Adipocyte (in vitro differentiated cells): Measurements from ENCODE around the gene UBXN10.

Source experiments
- DNase-seq: peaks from one replicate; pipeline ENCODE4 v3.0.0-alpha.2; 2015; ENCODE audit warnings: low read depth
- H3K27me3 ChIP-seq: replicated peaks from 2 replicates; pipeline ENCODE4 v1.7.0; 2013; ENCODE audit warnings: mild to moderate bottlenecking, low read length, moderate library complexity; ENCODE audit not compliant: control insufficient read depth, insufficient read depth
- H3K36me3 ChIP-seq: 2 replicates; pipeline ENCODE4 v1.7.0; 2013; ENCODE audit warnings: low read length, mild to moderate bottlenecking, moderate library complexity; ENCODE audit not compliant: control insufficient read depth, insufficient read depth, severe bottlenecking
- H3K4me1 ChIP-seq: 2 replicates; pipeline ENCODE4 v1.7.0; 2013; ENCODE audit warnings: mild to moderate bottlenecking, low read length, moderate library complexity; ENCODE audit not compliant: control insufficient read depth, insufficient read depth
- H3K4me3 ChIP-seq: 2 replicates; pipeline ENCODE4 v1.7.0; 2013; ENCODE audit warnings: mild to moderate bottlenecking, low read length, moderate library complexity
- H3K9ac ChIP-seq: 2 replicates; pipeline ENCODE4 v1.7.0; 2013; ENCODE audit warnings: mild to moderate bottlenecking, low read length, moderate library complexity
- H3K9me3 ChIP-seq: 2 replicates; pipeline ENCODE4 v1.7.0; 2013; ENCODE audit warnings: mild to moderate bottlenecking, low read length, moderate library complexity; ENCODE audit not compliant: control insufficient read depth

The UBXN10 gene

DNA sequence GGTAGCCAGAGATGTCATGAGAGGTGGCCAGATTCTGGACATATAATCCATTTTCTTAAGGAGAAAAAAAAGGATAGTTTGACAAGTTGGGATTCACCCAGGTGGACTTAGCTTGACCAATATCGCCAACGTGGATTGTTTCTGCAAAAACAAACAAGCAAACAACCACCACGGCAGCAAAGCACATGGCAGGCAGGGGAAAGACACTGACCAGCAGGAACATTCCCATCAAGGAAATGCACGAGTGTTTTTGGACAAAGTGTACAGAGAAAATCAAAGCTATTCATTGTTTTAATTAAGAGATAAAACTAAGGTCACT lies 9.5 kb downstream of the UBXN10 start:
- no peaks in the 10 kb centered on the region for H3K9me3 ChIP-seq
- peaks cover 19% of the 10 kb centered on the region for H3K4me1 ChIP-seq
- DNase-seq: no peak
- no peak overlapping the region for H3K9ac ChIP-seq
- H3K36me3 ChIP-seq: no peaks in the 10 kb centered on the region
- peaks cover 19% of the 10 kb centered on the region for H3K27me3 ChIP-seq
- H3K4me3 ChIP-seq: no peak overlapping the region

DNA sequence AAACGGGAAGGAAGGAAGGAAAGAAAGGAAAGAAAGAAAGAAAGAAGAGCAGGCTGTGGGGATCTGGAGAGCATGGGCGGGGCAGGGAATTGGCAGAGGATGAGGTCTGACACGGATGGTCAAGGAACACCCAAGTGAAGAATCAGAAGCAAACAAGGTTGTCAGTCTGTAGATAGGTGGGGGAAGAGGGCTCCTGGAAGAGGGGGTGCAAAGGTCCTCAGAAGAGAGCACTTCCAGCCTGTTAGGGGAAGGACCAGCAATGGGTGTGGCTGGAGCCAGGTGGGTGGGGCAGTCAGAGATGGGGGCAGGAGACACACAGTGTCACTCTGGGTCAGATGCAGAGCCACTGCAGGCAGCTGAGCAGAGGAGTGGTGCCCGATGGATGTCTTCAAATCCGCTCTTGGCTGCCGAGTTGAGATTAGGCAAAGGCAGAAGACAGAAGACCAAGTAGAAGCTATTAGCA lies 11.5 kb downstream of the UBXN10 start:
- Histone ChIP-seq H3K4me3 (no peak overlapping the region), H3K9ac (no peak overlapping the region), H3K4me1 (peaks cover 15% of the 10 kb centered on the region), H3K36me3 (no peaks in the 10 kb centered on the region), H3K27me3 (peaks cover 29% of the 10 kb centered on the region), H3K9me3 (no peaks in the 10 kb centered on the region)
- no peak for DNase-seq

DNA sequence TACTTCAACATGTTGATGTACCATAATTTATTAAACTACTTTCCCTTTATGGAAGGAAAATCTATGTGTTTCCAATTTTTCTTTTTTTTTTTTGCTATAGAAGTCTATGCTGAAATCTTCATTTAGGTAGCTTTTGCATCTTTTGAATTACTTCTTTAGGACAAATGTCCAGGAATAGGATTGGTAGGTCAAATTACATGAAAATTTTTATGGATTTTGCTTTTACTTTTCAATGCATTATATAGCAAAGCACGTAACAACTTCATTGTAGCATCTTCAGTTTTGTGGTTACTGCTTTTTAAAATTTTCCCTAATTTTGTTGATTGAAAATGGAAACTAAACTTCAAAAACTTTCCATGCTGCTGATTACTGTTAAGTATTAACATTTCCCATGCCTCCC lies 12.4 kb downstream of the UBXN10 start:
- Histone ChIP-seq H3K27me3 (peaks cover 38% of the 10 kb centered on the region), H3K36me3 (no peaks in the 10 kb centered on the region), H3K4me3 (no peak overlapping the region), H3K9me3 (no peaks in the 10 kb centered on the region), H3K4me1 (peaks cover 8% of the 10 kb centered on the region), H3K9ac (no peak overlapping the region)
- DNase-seq: no peak

DNA sequence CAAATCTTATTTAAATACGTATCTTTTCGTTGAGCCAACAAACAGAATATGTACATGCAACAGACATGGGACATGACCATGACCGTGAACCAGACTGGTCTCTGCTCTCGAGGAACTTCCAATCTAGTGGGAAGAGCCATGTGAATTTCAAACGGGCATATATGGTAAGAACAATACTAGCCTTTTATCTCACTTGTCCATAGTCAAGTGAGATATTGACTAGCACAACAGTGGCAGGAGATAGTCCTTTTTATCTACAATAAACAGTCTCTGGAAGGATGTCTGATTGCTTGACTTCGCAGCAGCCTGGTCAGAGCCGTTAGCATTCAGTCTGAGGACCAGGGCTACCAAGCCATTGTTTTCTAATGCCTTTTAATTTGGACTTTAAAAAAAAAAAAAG lies 13.0 kb downstream of the UBXN10 start:
- Histone ChIP-seq H3K27me3 (peaks cover 44% of the 10 kb centered on the region), H3K4me3 (no peak overlapping the region), H3K4me1 (peaks cover 8% of the 10 kb centered on the region), H3K9ac (no peak overlapping the region), H3K9me3 (no peaks in the 10 kb centered on the region), H3K36me3 (no peaks in the 10 kb centered on the region)
- DNase-seq: no peak

DNA sequence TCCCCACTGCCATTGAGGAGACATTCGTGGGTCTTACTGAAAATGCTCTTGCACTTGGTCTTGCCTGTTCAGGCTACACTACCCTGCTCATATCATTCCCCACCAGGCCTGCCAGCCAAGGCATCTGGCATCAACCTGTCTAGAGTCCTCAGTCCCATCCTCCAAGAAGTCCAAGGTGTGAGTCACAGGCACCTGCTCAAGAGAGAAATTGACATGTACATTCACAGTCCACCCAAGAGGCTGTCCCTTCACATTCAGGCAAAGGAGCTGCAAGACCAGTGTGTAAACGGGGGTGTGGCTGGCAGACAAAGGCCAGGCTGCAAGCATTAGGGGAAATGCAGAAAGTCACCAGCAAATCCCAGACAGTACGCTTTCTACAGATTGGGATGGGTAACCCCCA lies 13.5 kb downstream of the UBXN10 start:
- no peak for DNase-seq
- Histone ChIP-seq H3K36me3 (no peaks in the 10 kb centered on the region), H3K4me1 (peaks cover 8% of the 10 kb centered on the region), H3K27me3 (peaks cover 46% of the 10 kb centered on the region), H3K9me3 (no peaks in the 10 kb centered on the region), H3K9ac (no peak overlapping the region), H3K4me3 (no peak overlapping the region)

DNA sequence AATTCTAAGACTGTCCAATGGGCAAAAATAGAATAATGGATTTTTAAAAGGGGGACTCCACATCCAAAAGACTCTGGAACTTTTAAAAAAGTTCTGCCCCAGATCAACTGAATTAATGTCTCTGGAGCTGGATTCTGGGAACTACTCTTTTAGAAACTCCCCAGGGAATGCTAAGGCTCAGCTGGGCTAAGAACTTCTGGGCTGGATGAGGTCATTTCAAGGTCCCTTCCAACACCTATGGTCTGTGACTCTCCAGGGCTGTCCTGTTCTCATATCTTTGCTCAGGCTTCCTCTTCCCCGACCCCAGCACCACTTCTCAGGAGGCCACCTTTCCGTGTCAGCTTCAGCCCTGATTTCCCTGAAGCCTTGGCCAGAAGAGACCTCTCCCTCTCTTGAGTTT lies 13.9 kb downstream of the UBXN10 start:
- no peaks in the 10 kb centered on the region for H3K9me3 ChIP-seq
- no peak overlapping the region for H3K9ac ChIP-seq
- no peaks in the 10 kb centered on the region for H3K36me3 ChIP-seq
- H3K4me3 ChIP-seq: no peak overlapping the region
- no peak for DNase-seq
- H3K27me3 ChIP-seq: peaks cover 46% of the 10 kb centered on the region
- H3K4me1 ChIP-seq: peaks cover 3% of the 10 kb centered on the region

DNA sequence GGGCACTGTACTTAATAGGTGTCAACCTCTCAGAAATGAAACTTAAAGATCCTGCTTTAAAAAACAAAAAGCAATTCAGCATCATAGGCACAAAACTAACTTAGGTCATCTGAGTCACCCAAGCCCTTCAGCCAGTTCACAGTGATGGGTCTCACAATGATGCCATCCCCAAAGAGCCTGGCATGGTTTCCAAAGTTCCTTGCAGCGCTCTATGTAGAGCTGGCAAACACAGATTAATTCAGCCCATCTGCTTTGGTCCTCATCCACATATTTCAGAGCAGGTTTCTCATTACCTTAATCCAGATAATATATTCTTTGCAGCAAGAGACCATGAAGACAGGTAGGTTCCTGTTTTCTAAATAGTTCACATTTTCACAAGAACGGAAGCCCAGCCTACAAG lies 15.1 kb downstream of the UBXN10 start:
- Histone ChIP-seq H3K4me1 (no peaks in the 10 kb centered on the region), H3K9ac (no peak overlapping the region), H3K36me3 (no peaks in the 10 kb centered on the region), H3K9me3 (no peaks in the 10 kb centered on the region), H3K27me3 (peaks cover 46% of the 10 kb centered on the region), H3K4me3 (no peak overlapping the region)
- no peak for DNase-seq

DNA sequence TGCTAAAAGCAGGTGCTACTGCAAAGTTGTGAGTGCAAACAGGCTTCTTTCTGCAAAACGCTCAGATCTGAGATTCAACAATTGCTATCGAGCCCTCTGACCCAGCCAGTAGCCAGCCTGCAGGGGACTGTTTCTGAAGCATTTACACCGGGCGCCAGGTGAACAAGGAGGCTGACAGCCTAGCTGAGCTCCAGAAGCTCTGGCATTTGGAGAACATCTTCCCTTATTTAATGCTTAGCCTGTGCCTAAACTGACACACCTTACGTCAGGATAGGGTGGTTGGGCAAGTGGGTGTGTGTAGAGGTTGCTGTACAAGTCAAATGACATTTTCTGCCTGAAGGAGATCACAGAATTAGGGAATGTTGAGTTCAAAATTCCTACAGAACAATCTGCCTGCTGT lies 16.3 kb downstream of the UBXN10 start:
- Histone ChIP-seq H3K27me3 (peaks cover 46% of the 10 kb centered on the region), H3K9me3 (no peaks in the 10 kb centered on the region), H3K36me3 (no peaks in the 10 kb centered on the region), H3K4me1 (no peaks in the 10 kb centered on the region), H3K9ac (no peak overlapping the region), H3K4me3 (no peak overlapping the region)
- no peak for DNase-seq

DNA sequence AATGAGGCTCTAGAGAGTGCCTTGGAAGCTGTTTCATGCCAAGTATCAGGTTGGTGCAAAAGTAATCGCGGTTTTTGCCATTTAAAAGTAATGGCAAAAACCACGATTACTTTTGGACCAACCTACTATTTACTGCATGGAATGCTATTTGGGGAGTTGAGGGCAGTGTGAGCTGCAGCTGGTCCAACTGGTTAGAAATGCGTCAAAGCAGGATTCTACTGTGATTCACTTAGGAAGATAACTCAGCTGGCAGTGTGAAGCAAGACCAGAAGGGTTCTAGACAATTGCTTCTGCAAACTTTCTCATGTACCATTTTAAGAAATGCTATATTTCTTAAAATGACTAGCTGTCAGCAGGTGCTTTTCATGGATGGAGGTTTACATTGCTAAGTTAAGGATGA lies 21.6 kb downstream of the UBXN10 start:
- peaks cover 23% of the 10 kb centered on the region for H3K27me3 ChIP-seq
- no peaks in the 10 kb centered on the region for H3K9me3 ChIP-seq
- H3K36me3 ChIP-seq: no peaks in the 10 kb centered on the region
- no peak overlapping the region for H3K4me3 ChIP-seq
- no peak overlapping the region for H3K9ac ChIP-seq
- peaks cover 20% of the 10 kb centered on the region for H3K4me1 ChIP-seq
- DNase-seq: no peak

DNA sequence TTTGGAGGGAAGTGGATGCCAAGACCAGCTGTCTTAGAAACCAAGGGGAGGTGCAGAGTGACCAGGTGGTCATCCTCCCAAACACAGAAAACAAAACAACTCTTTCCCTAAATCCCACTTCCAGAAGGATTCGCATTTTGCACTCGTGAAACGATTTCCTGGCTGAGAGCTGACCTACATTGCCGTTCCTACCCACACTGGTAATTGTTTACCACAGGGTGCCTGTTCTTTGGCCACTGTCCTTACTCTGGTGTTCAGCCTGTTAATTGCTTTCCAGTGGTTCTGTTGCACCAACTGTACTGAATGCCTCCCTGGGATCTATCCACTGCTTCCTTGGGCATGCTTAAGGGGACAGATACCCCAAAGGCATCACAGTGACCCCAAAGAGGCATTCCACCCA lies 23.6 kb downstream of the UBXN10 start:
- DNase-seq: no peak
- Histone ChIP-seq H3K9ac (no peak overlapping the region), H3K4me3 (no peak overlapping the region), H3K36me3 (no peaks in the 10 kb centered on the region), H3K4me1 (peaks cover 25% of the 10 kb centered on the region), H3K9me3 (no peaks in the 10 kb centered on the region), H3K27me3 (peaks cover 9% of the 10 kb centered on the region)

DNA sequence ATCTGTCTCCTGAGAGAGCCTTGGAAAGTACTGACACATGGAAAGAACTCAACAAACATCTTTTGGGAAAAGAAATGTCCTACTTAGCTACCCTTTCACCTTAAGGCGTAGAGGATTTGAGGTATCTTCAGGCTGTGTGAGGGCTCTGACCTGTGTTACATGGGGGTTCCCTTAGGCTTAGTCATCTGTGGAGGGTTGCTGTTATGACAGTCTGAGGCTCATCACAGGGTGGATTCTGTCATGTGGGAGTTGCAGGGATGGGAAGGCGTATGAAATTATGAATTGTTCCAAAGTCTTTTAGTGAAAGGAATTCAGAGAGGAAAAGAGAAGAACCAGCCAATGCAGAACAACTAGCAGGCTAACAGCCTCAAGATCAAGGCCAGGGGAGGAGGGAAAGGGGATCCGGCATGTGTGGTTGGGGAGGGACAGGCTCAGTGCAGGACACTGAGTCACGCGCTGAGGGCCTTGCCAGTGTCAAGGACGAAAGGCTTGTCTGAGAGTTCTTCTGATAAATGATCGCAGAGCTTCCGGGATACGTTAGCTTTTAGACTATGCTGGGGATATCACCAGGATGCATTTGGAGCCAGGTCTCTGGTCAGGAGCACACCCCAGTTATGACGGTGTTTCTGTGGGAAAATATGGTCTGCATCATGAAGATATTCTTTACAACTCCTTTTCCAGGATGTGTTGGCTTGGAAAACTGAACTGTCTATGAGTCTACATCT lies 25.0 kb downstream of the UBXN10 start:
- Histone ChIP-seq H3K27me3 (peaks cover 21% of the 10 kb centered on the region), H3K9me3 (no peaks in the 10 kb centered on the region), H3K36me3 (no peaks in the 10 kb centered on the region), H3K4me3 (no peak overlapping the region), H3K9ac (no peak overlapping the region), H3K4me1 (peaks cover 25% of the 10 kb centered on the region)
- DNase-seq: no peak

DNA sequence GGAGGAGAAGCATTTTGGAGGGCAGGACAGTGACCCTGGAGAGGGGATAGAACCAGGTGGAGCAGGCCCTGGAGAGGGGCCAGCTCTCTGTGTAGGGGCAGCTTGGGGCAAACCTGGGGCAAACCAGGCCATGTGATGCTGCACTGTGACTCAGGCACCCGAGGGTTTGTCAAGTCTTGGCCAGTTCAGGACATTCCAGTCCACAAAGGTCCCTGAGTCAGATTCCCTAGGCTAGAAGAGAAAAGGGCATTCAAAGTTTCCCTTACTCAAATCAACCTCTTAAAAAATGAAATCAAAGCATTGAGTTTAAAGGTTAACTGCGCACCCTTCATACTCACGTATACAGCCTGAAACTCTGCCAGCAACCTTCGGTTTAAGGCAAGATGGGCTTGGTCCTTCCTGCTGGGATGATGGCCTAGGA lies 25.6 kb downstream of the UBXN10 start:
- Histone ChIP-seq H3K27me3 (peaks cover 27% of the 10 kb centered on the region), H3K9ac (no peak overlapping the region), H3K36me3 (no peaks in the 10 kb centered on the region), H3K9me3 (peaks cover 3% of the 10 kb centered on the region), H3K4me1 (peaks cover 25% of the 10 kb centered on the region), H3K4me3 (no peak overlapping the region)
- DNase-seq: no peak
